ENCODE data around the gene NFATC2. TPM values are rescaled to one million over a fixed set of nuclear protein-coding genes. Genes with fewer than 3 reads are reported as not detected.

Gene NFATC2
- total and polyA plus RNA-seq, 2 experiments from 2014 or later: 0.52 to 0.59 TPM

DNA sequence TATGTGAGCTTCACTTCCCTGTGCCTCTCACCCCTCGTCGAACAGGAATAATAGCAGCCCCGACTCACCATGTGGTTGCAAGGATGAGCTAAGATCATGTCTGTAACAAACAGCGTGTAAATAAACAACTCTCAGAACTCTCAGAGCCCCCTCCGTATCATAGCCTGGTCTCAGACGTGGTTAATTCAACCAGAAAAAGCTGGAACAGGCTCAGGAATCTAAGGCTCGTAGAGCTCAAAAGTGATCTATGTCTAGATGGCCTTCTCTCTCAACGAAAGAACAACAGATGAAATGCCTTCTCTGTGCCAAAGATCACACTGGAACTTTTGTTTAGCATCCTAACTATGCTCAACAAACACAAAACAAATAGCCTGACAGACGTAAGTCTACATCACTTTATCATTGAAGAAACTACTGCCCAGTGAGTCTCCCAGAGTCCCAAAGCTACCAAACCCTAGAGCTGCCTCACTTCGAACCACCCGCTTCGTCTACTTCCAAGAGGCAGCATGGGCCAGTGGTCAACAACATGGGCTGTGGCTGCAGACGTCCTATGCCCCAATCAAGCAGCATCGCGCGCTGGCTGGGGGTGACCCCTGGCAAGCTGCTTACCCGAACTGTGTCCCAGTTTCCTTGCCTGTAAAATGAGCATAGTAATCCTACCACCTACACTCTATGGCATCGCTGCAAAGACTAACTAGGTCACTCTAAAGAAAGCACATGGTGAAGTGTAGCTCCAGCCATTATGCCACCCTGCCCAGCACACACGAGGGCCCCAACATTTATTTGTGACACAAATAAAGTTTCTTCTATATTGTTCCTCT, 35.1 kb downstream of the NFATC2 start:
- no peaks in the 10 kb centered on the region for H3K36me3 Mint-ChIP-seq (ENCODE audit: low read depth)
- H3K27ac Mint-ChIP-seq: no peak overlapping the region
- Histone ChIP-seq H3K79me2 (replicated peaks; ENCODE audit: insufficient read depth) (no peaks in the 10 kb centered on the region), H3K4me3 (no peak overlapping the region), H3K27ac (ENCODE audit: low read depth) (no peak overlapping the region), H3K36me3 (ENCODE audit: insufficient read depth) (no peaks in the 10 kb centered on the region), H3K4me2 (no peak overlapping the region), H4K20me1 (replicated peaks; ENCODE audit: insufficient read depth) (no peaks in the 10 kb centered on the region), H3F3A (replicated peaks; ENCODE audit: low read depth) (no peaks in the 10 kb centered on the region), H3K9me2 (ENCODE audit: insufficient read depth) (no peaks in the 10 kb centered on the region), H3K4me1 (ENCODE audit: insufficient read depth) (no peaks in the 10 kb centered on the region), H3K27me3 (ENCODE audit: insufficient read depth) (no peaks in the 10 kb centered on the region), H2AFZ (no peak overlapping the region)
- H3K9me3 Mint-ChIP-seq: no peaks in the 10 kb centered on the region
- ATAC-seq (no peak), DNase-seq (ENCODE audit: low spot score) (no peak)
- peaks cover 1% of the 10 kb centered on the region for H3K27me3 Mint-ChIP-seq (ENCODE audit: insufficient read depth, low read depth, poor library complexity)
- TF ChIP-seq, protein P1, sequence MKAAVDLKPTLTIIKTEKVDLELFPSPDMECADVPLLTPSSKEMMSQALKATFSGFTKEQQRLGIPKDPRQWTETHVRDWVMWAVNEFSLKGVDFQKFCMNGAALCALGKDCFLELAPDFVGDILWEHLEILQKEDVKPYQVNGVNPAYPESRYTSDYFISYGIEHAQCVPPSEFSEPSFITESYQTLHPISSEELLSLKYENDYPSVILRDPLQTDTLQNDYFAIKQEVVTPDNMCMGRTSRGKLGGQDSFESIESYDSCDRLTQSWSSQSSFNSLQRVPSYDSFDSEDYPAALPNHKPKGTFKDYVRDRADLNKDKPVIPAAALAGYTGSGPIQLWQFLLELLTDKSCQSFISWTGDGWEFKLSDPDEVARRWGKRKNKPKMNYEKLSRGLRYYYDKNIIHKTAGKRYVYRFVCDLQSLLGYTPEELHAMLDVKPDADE (IDR thresholded peaks at IDR 0.05): no peak
- no peaks in the 10 kb centered on the region for H3K4me1 Mint-ChIP-seq
- no peak overlapping the region for H3K4me3 Mint-ChIP-seq

DNA sequence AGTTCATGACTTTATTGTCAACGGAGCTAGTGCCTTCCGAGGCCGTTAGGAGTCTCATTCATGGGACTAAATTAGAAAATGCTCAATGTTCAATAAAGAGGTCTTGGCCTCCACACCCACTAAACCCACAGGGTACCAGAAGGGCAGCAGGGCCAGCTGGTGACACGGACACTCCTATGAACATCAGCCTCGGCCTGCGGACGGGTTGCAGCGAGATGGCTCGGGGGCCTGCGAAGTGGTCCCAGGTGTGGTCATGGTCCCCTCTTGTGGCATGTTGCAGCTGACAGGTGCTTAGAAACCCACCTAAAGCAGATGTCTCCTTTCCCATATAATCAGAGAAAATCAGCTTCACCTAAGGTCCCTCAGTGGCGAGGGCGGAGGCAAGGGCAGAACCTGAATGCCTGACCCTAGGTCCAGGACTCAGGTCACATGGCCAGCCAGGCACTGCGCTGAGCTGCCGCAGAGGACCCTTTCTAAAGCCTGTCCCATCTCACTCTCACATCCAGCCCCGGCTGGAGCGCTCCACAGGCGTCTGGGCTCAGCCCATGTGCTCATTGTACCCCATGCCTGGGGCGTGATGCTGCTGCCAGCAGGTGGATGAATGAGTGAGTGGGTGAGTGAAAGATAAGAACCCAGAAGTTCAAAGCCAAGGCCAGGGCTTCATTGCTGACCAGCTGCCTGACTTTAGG, 35.8 kb downstream of the NFATC2 start:
- Mint-ChIP-seq H3K27me3 (ENCODE audit: insufficient read depth, low read depth, poor library complexity) (no peaks in the 10 kb centered on the region), H3K9me3 (no peaks in the 10 kb centered on the region), H3K4me3 (no peak overlapping the region), H3K4me1 (no peaks in the 10 kb centered on the region; the same call in 2 of the 3 replicates), H3K27ac (no peak overlapping the region), H3K36me3 (ENCODE audit: low read depth) (no peaks in the 10 kb centered on the region)
- Histone ChIP-seq H3K9me2 (ENCODE audit: insufficient read depth) (no peaks in the 10 kb centered on the region), H3K4me3 (no peak overlapping the region), H3K4me2 (no peak overlapping the region), H3K36me3 (ENCODE audit: insufficient read depth) (no peaks in the 10 kb centered on the region), H2AFZ (no peak overlapping the region), H3K27me3 (ENCODE audit: insufficient read depth) (no peaks in the 10 kb centered on the region), H3K4me1 (ENCODE audit: insufficient read depth) (no peaks in the 10 kb centered on the region), H4K20me1 (replicated peaks; ENCODE audit: insufficient read depth) (no peaks in the 10 kb centered on the region), H3K79me2 (replicated peaks; ENCODE audit: insufficient read depth) (no peaks in the 10 kb centered on the region), H3K27ac (ENCODE audit: low read depth) (no peak overlapping the region), H3F3A (replicated peaks; ENCODE audit: low read depth) (no peaks in the 10 kb centered on the region)
- DNase-seq (ENCODE audit: low spot score) (no peak), ATAC-seq (no peak)
- TF ChIP-seq JUNB (IDR thresholded peaks at IDR 0.05; ENCODE audit: unreplicated experiment) (no peak), NANOG (IDR thresholded peaks at IDR 0.05; ENCODE audit: borderline replicate concordance) (no peak), ZNF331 (CRISPR knock-in tag; IDR thresholded peaks at IDR 0.05; ENCODE audit: low read depth) (no peak), STAT1 (IDR thresholded peaks at IDR 0.05; ENCODE audit: unreplicated experiment) (no peak), CTCF (conservative IDR thresholded peaks at IDR 0.05; ENCODE audit: low read depth in 2 of 2) (no peak), POLR2AphosphoS5 (IDR thresholded peaks at IDR 0.05; ENCODE audit: low read depth) (no peak), EZH2phosphoT487 (IDR thresholded peaks at IDR 0.05; ENCODE audit: unreplicated experiment) (no peak), CREB1 (CRISPR knock-in tag; IDR thresholded peaks at IDR 0.05; ENCODE audit: low read depth) (no peak)
- TF ChIP-seq, protein P2, sequence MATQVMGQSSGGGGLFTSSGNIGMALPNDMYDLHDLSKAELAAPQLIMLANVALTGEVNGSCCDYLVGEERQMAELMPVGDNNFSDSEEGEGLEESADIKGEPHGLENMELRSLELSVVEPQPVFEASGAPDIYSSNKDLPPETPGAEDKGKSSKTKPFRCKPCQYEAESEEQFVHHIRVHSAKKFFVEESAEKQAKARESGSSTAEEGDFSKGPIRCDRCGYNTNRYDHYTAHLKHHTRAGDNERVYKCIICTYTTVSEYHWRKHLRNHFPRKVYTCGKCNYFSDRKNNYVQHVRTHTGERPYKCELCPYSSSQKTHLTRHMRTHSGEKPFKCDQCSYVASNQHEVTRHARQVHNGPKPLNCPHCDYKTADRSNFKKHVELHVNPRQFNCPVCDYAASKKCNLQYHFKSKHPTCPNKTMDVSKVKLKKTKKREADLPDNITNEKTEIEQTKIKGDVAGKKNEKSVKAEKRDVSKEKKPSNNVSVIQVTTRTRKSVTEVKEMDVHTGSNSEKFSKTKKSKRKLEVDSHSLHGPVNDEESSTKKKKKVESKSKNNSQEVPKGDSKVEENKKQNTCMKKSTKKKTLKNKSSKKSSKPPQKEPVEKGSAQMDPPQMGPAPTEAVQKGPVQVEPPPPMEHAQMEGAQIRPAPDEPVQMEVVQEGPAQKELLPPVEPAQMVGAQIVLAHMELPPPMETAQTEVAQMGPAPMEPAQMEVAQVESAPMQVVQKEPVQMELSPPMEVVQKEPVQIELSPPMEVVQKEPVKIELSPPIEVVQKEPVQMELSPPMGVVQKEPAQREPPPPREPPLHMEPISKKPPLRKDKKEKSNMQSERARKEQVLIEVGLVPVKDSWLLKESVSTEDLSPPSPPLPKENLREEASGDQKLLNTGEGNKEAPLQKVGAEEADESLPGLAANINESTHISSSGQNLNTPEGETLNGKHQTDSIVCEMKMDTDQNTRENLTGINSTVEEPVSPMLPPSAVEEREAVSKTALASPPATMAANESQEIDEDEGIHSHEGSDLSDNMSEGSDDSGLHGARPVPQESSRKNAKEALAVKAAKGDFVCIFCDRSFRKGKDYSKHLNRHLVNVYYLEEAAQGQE (IDR thresholded peaks at IDR 0.05; ENCODE audit: unreplicated experiment): no peak
- TF ChIP-seq, protein P1 (IDR thresholded peaks at IDR 0.05): no peak
